HFFc6 (cell line): Measurements from ENCODE around the gene GPR52. TPM values are rescaled to one million over a fixed set of nuclear protein-coding genes. Genes with fewer than 3 reads are reported as not detected.

ENCODE experiments used
- DNase-seq: peaks from one replicate; pipeline ENCODE4 v3.0.0-alpha.2; 2018
- H3K27ac Mint-ChIP-seq: 2 replicates; pipeline ENCODE4 v1.8.0; 2020; ENCODE audit warnings: mild to moderate bottlenecking, mixed read lengths
- H3K27me3 Mint-ChIP-seq: 2 replicates; pipeline ENCODE4 v1.8.0; 2021; ENCODE audit warnings: mild to moderate bottlenecking, moderate library complexity, mixed read lengths; ENCODE audit not compliant: insufficient read depth
- H3K36me3 Mint-ChIP-seq: 2 replicates; pipeline ENCODE4 v1.8.0; 2021; ENCODE audit warnings: low read depth, mixed read lengths
- H3K4me1 Mint-ChIP-seq: 2 replicates; pipeline ENCODE4 v1.8.0; 2020; ENCODE audit warnings: low read depth, mixed read lengths
- H3K4me3 Mint-ChIP-seq: 2 replicates; pipeline ENCODE4 v1.8.0; 2020; ENCODE audit warnings: mild to moderate bottlenecking, moderate library complexity, mixed read lengths
- H3K9me3 Mint-ChIP-seq: 2 replicates; pipeline ENCODE4 v1.8.0; 2020; ENCODE audit warnings: mild to moderate bottlenecking, mixed read lengths
- CTCF ChIP-seq: fragments of 200-600 bp; sonication (generic); IDR thresholded peaks from 2 replicates; pipeline ENCODE4 v1.5.0; 2021; ENCODE audit warnings: antibody characterized with exemption, mild to moderate bottlenecking
- total RNA-seq, 6 experiments: library from RNA; stranded (reverse); fragmentation: NEBNext Ultra II Directional; extraction: Animal tissue kit (Norgen Biotek cat#: 25700); gene quantifications; 2 replicates in 1 of 6; 3 replicates in 5 of 6; pipeline ENCODE4 v1.2.3, GENCODE V29; 2021

Gene GPR52
- total RNA-seq, 6 experiments from 2014 or later, result not detected

DNA sequence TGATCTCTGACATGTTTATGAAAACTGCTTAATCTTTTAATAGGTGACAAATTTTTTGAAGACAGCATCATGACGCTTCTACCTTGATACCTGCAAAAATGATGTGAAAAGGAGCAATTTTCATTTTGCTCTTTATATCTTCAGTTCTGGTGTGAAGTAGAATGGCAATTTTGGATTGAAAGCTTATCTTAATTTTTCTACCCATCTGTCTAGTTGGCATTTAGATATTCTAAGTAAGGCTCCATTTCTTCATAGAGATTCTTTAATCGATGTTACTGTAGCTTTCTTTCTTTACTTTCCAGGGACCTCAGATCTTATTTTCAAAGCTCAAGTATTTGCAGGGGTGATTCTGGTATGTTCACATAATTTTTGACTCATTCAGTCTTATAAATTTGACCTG, 32.3 kb upstream of the GPR52 start:
- Mint-ChIP-seq H3K4me3 (no peak overlapping the region), H3K9me3 (no peaks in the 10 kb centered on the region), H3K4me1 (peaks cover 14% of the 10 kb centered on the region), H3K27ac (no peak overlapping the region), H3K27me3 (no peaks in the 10 kb centered on the region), H3K36me3 (no peaks in the 10 kb centered on the region)
- no peak for DNase-seq
- no peak for TF ChIP-seq CTCF

GRCh38 chr1:174417921-174418320, 29.8 kb upstream of the GPR52 start:
- no peak overlapping the region for H3K4me3 Mint-ChIP-seq
- DNase-seq, result no peak
- TF ChIP-seq CTCF, result no peak

DNA sequence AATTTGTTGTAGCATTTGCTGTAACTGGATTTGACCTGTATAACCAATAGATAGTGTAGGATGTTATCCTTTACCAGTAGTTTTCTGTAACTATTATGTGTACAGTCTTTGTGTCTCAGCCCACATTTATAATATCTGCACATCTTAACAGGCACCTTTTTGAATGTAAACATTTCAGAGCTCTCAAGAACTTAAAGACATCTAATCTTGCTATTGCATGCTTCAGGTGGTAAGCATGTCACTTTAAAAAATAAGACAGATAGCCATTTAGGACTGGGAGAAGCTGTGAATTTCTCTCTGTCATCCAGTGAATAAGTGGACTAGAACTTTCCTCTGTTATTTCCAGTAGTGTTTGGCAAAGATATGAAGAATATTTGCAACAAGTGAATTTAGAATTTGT, 22.6 kb upstream of the GPR52 start:
- Mint-ChIP-seq H3K27ac (no peak overlapping the region), H3K9me3 (no peaks in the 10 kb centered on the region), H3K27me3 (no peaks in the 10 kb centered on the region), H3K36me3 (no peaks in the 10 kb centered on the region), H3K4me3 (no peak overlapping the region), H3K4me1 (no peaks in the 10 kb centered on the region)
- TF ChIP-seq CTCF, result no peak
- DNase-seq, result no peak

More at GRCh38 chr1:174417921-174418320, 29.8 kb upstream of the GPR52 start:
- Mint-ChIP-seq H3K9me3 (no peaks in the 10 kb centered on the region), H3K36me3 (no peaks in the 10 kb centered on the region), H3K4me1 (peaks cover 14% of the 10 kb centered on the region), H3K27me3 (no peaks in the 10 kb centered on the region), H3K27ac (no peak overlapping the region)

GRCh38 chr1:174426153-174426552, 21.6 kb upstream of the GPR52 start:
- H3K27me3 Mint-ChIP-seq, result no peaks in the 10 kb centered on the region
- no peak overlapping the region for H3K4me3 Mint-ChIP-seq
- no peaks in the 10 kb centered on the region for H3K4me1 Mint-ChIP-seq
- DNase-seq, result no peak
- H3K9me3 Mint-ChIP-seq, result no peaks in the 10 kb centered on the region
- H3K36me3 Mint-ChIP-seq, result no peaks in the 10 kb centered on the region
- TF ChIP-seq CTCF, result no peak
- no peak overlapping the region for H3K27ac Mint-ChIP-seq

- H3K4me1 Mint-ChIP-seq, result no peaks in the 10 kb centered on the region; the same call in 1 of the 2 replicates
- H3K4me3 Mint-ChIP-seq, result no peak overlapping the region
- H3K27ac Mint-ChIP-seq, result no peak overlapping the region
- no peak for DNase-seq
- H3K9me3 Mint-ChIP-seq, result no peaks in the 10 kb centered on the region
- H3K27me3 Mint-ChIP-seq, result no peaks in the 10 kb centered on the region
- TF ChIP-seq CTCF, result no peak
- no peaks in the 10 kb centered on the region for H3K36me3 Mint-ChIP-seq
Measured at GRCh38 chr1:174428033-174428432, 19.7 kb upstream of the GPR52 start.

DNA sequence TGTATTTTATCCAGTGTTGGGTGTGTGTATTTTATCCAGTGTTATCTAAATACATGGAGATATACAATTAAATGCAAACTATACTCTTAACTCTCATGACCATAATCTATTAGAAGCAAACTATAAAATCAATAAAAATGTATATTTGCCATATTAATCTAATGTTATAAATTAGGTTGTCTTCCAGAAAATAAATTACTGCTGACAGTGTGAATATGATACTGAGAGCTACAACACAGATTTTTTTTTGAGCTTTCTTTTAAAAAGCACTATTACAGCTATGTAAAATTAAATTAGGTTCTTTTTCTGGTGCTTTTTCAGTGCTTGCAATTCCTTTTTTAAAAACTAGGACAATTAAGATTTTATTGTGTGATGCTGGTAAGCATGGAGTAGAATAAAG, 19.0 kb upstream of the GPR52 start:
- H3K4me3 Mint-ChIP-seq, result no peak overlapping the region
- no peaks in the 10 kb centered on the region for H3K27me3 Mint-ChIP-seq
- H3K27ac Mint-ChIP-seq, result no peak overlapping the region
- peaks cover 7% of the 10 kb centered on the region for H3K4me1 Mint-ChIP-seq
- no peaks in the 10 kb centered on the region for H3K9me3 Mint-ChIP-seq
- H3K36me3 Mint-ChIP-seq, result no peaks in the 10 kb centered on the region
- no peak for TF ChIP-seq CTCF
- DNase-seq, result no peak
